Effector CD8-positive, alpha-beta T cell (primary cell): ENCODE measurements around the gene CDH12.
"Not testable (repeated sequence)": the region's sequence is repeated elsewhere in the genome, so short reads cannot be mapped to it uniquely, and the experiment has no call there.

Experiments used
- DNase-seq: peaks from one replicate; lab custom pipeline; 2025; lab: John Stamatoyannopoulos, UW

Gene CDH12

DNA sequence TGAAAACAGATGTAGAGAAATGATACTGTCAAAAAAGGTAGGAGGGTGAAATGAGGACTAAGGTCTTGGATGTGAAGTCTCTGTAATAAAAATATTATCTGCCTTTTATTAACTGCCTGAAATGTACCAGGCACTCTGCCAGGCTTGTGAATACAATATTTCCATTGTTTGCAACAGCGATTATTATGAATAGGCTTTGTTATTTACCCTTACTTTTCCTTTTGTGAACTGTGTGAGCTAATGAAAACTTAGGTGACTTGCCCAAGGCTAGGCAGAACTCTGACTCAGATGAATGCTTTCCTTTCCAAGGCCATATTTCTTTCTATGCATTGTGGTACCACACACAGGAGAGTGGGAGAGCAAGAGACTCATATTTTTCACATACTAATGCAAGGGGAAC is 204.1 kb downstream of the CDH12 start:
- no peak for DNase-seq

GRCh38 chr5:22644859-22645258 is 208.3 kb downstream of the CDH12 start:
- DNase-seq, result no peak

DNA sequence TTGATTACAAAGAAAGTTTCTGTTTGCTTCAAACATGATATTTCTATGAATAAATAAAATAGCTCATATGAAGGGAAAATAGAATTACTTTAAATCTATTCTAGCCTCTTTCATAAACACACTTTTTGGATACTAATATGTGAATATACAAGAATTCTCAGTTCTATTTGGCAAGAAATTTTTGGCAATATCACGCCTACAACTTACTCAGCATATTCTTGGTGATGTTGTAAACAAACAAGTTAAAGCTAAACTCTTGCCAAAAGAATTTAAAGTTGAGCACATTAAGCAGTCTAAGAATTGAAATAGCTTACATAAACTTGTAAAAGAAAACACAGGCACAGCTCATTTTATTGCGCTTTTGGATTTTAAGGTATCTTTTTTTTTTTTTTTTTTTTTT is 209.8 kb downstream of the CDH12 start:
- DNase-seq, result no peak

GRCh38 chr5:22631683-22632082 is 221.5 kb downstream of the CDH12 start:
- DNase-seq, result no peak

- DNase-seq, result no peak
These were observed 226.1 kb downstream of the CDH12 start for GRCh38 chr5:22627029-22627428.

DNA sequence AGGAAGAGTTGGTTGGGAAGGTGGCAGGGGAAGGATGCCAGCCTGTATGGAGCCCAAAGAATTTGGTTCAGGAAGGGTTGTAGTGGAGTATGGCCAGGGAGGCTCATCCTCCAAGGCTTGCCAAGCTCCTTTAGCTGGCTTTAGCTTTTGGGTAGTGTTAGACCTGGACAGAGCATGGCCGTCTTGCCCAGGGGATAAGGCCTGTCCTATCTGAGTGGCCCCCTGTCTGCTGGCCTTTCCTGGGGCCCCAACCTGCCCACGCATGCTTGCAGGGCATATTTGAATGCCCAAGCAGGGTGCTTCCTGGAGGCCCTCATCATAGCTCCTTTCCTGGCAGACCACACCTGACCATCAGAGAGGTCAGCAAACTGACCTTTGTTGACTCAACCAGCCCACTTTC is 227.7 kb downstream of the CDH12 start:
- DNase-seq, result no peak

GRCh38 chr5:22621084-22621483 is 232.1 kb downstream of the CDH12 start:
- DNase-seq, result no peak

DNA sequence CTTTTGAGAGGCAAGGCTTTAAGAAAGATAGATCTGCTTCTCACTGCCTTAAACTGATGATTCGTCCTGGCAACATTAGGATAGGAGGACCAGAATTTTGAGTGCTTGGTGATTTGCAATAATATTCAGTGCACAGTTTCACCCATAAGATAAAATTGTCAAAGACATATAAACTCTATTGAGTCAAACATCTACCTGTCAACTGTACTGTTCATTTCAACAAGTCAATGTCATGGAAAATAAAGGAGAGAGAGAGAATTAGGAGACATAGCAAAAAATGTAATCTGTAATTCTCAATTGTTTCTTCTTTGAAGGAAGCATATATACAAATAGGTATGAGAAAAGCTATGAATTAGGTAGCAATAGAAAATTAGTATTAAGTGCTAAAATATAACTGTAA is 237.2 kb downstream of the CDH12 start:
- no peak for DNase-seq

GRCh38 chr5:22614486-22615094 is 238.6 kb downstream of the CDH12 start:
- no peak for DNase-seq

DNA sequence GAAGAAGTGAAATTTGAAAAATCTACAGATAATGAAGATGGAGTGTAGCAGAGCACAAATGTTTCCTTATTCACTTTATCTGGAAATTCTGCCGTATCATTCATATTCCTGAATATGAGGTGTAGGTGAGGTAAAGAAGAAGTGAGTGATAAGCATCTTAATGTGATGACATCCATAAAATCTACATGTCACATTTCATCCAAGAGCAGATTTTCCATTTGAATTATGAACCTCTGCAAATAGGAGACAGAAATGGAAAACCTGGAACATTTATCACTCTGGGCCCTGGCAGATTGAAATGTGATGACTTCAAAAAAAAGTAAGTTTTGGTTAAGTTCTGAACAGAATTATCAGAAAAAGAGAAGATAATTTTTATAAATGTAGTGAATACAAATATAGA is 240.2 kb downstream of the CDH12 start:
- DNase-seq, result no peak

DNA sequence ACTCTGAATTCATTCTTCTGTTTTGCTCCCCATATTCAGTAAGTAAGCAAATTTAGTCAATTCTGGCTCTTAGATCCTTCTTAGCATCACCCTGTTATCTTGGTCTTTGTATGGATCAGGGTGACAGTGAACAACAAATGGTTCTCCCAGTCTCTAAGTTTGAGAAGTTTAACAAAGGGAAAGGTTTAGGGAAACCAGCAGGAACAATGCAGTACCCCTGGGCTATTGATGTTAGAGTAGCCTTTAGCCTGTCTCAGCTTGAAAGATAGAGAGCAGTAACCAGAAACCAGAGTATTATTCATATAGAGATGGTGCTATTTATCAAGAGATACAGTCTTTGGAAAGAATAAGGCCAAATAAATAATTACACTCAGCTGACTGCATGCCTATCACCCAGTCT is 241.8 kb downstream of the CDH12 start:
- no peak for DNase-seq

DNA sequence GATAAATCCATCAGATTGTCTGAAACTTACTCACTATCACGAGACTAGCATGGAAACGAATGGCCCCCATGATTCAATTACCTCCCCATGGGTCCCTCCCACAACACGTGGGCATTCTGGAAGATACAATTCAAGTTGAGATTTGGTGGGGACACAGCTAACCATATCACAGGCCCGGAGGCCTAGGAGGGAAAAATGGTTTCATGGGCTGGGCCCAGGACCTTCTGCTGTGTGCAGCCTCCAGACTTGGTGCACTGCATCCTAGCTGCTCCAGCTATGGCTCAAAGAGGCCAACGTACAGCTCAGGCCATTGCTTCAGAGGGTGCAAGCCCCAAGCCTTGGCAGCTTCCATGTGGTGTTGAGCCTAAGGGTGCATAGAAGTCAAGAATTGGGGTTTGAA is 245.6 kb downstream of the CDH12 start:
- DNase-seq, result not testable (repeated sequence)

DNA sequence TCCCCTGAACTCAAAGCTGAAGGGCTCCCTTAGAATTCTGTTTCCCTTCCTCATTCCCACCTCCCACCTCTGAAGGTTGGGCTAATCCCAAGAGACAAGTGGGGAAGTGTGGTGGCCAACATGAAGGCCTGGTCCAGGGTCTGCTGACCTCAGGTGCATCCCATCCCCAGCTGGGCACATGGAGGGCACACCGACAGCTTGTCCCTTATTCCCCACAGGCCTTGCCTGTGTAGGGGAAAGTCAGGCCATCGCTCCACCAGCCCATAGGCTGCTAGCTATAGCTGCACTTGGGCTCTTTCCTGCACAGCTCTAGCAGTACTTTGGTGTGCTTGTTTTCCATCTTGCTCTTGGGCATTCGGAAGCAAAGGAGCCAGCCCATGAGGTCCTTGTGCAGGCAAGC is 247.7 kb downstream of the CDH12 start:
- no peak for DNase-seq

DNA sequence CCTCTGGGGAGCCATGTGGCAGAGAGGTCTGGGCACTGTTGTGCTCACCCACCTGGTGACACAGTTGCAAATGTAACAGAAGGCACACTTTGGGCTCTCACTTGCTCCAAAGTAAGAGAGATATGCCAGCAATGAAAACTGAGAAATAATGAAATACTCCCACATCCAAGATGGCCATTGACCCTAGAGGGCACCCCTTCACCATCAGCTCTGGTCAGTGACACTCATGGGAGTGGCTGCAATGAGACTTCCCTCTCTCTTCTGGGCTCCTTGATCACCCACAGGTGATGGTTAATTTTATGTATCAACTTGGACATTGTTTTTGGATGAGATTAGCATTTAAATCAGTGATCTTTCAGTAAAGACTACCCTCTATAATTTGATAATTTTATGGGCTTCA is 248.4 kb downstream of the CDH12 start:
- no peak for DNase-seq

- no peak for DNase-seq
These were observed 254.3 kb downstream of the CDH12 start for GRCh38 chr5:22598796-22599195.

GRCh38 chr5:22596404-22596970 is 256.7 kb downstream of the CDH12 start:
- DNase-seq, result no peak

DNA sequence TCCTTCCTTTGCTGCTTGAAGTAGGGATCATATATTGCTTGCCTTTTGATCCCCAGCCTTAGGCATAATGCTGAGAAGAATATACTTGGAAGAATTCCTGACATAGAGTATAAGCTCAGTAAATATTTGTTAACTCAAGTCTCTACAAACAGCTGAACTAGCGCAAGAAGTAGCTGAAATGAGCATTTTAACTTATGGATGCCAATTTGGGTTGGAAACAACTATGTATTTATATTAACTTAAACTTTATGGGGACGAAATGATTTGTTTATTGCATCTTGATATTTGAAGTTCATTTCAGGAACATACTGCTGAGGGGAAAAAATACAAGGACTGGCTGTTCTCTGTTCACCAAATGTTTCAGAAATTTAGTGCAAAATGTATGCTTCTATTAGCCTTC is 258.7 kb downstream of the CDH12 start:
- DNase-seq, result no peak

GRCh38 chr5:22593592-22593991 is 259.6 kb downstream of the CDH12 start:
- no peak for DNase-seq

DNA sequence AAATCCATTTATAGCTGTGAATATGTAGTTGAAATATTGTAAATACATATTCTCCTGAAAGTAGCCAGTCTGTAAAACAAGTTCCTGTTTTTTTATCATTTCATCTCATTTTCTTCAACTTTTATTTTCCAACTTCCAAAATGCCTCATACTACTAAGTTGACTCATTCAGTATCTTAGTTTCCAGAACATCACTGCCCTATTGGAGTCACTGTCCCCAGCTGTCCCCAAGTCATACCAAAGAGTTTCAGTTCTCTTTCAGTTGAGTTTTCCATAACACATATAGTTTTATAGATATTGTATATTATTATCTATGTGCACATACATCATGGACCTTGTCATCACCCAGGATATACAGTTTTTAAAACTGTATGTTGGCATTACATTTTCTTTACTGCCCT is 261.7 kb downstream of the CDH12 start:
- DNase-seq, result no peak

DNA sequence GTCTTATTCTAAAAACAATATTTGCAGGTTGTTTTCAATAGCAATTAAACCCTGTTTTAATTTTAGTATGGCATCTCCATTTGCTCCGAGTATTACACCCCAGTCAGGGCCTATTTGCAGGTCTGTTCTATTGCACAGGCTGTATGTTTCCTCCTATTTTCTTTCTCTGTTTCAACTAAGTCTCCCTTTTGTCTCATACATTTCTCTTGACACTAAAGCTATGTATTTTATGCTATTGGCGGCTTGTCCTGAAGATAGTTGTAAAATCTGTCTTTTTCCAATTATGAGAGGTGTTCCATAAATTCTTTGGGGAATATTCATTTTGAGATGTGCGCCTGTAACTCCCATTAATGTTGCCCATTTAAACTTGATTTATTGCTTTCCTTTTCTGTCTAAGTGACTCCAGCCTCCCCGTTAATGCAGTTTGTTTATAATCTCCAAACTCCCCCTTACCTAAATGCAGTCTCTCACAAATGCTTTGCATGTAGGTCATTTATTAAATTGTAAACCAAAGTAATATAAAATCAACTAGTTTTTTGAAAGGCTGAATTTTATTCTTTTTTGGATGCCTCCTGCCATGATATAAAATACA is 262.4 kb downstream of the CDH12 start:
- DNase-seq, result no peak

- DNase-seq, result no peak
These were observed 275.4 kb downstream of the CDH12 start for GRCh38 chr5:22577711-22578110.

DNA sequence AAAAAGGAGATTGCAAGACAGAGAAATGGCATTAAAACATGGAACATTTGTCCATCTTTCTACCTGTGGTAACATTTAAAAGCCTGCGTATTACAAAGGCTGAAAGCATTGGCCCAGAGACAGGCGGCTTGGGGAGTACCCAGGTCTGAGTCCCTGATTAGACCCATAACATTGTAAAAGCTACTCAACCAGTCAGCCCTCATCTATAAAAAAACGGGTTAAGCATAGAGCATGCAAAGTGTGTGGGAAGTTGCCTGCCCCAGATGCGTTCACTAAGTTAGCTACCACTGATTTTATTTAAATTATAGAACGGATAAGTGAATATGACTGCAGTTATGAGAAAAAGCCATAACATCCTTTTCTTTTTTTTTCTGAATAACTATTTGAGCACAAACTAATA is 276.1 kb downstream of the CDH12 start:
- DNase-seq, result no peak

DNA sequence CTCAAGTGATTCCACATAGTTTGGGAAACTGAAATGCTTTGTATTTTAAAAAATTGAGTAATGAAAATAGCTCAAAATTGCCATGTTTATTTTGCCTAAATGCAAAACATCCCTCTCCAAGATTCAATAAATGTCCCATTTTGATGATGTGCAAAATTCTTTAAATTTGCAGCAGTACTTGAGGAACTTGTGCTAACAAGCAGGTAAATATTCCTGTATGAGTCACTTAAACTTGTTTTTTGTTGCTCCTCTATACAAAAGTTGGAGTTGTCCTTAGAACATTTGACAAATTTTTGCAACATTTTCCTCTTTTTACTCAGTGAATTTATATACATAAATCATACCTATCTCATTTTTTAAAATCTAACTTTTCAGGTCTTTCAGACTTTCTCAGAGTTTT is 280.2 kb downstream of the CDH12 start:
- DNase-seq, result no peak

DNA sequence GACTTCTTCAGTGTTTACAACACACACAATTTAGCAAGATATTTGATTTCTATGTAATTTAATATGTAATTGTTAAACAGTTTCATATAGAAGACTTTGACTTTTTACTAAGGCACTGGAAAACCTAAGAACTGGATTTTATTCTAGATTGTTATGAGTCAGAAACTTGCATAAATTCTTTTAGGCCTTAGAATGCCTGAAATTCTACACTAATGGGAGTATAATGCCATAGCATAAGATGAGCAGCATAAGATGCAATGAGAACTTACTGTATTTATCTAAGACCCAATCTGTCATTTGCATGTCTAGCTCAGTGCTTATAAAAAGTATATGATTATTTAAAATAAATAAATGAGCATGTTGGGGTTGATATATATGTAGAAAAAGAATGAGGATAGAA is 285.2 kb downstream of the CDH12 start:
- no peak for DNase-seq
